SK-N-SH treated with all-trans-retinoic acid at 6 μM for 48 hours (cell line): ENCODE measurements around the gene SERPINA1.
"Not testable (repeated sequence)": the region's sequence is repeated elsewhere in the genome, so short reads cannot be mapped to it uniquely, and the experiment has no call there.

Experiments
- BACH2 ChIP-seq: fragments of 250-450 bp; sonication (Bioruptor Pico); IDR thresholded peaks from 2 replicates; pipeline ENCODE4 v1.9.0; 2021; ENCODE audit warnings: mild to moderate bottlenecking, borderline replicate concordance
- PPARA ChIP-seq: fragments of 250-450 bp; sonication (Bioruptor Pico); IDR thresholded peaks from 2 replicates; pipeline ENCODE4 v1.5.0; 2020; ENCODE audit warnings: mild to moderate bottlenecking, borderline replicate concordance
- RARB ChIP-seq: fragments of 250-450 bp; sonication (Bioruptor Pico); IDR thresholded peaks from 2 replicates; pipeline ENCODE4 v1.8.0; 2021; ENCODE audit warnings: mild to moderate bottlenecking, moderate library complexity
- TCF4 ChIP-seq: fragments of 250-450 bp; sonication (Bioruptor Pico); IDR thresholded peaks from 2 replicates; pipeline ENCODE4 v1.8.0; 2021; ENCODE audit warnings: mild to moderate bottlenecking, moderate library complexity, borderline replicate concordance
- TOX ChIP-seq: fragments of 250-450 bp; sonication (Bioruptor Pico); IDR thresholded peaks from 2 replicates; pipeline ENCODE4 v1.8.0; 2021; ENCODE audit warnings: mild to moderate bottlenecking, moderate library complexity, borderline replicate concordance
- ZNF70 ChIP-seq: fragments of 450-650 bp; formaldehyde crosslinking; IDR thresholded peaks from 2 replicates; pipeline ENCODE4 v1.5.0; 2020; ENCODE audit warnings: mild to moderate bottlenecking, moderate library complexity
- TF ChIP-seq, protein P1 (sequence below): fragments of 250-450 bp; sonication (Bioruptor Pico); IDR thresholded peaks from 2 replicates; pipeline ENCODE4 v1.5.1; 2020; ENCODE audit warnings: low read depth, mild to moderate bottlenecking, moderate library complexity

DNA sequence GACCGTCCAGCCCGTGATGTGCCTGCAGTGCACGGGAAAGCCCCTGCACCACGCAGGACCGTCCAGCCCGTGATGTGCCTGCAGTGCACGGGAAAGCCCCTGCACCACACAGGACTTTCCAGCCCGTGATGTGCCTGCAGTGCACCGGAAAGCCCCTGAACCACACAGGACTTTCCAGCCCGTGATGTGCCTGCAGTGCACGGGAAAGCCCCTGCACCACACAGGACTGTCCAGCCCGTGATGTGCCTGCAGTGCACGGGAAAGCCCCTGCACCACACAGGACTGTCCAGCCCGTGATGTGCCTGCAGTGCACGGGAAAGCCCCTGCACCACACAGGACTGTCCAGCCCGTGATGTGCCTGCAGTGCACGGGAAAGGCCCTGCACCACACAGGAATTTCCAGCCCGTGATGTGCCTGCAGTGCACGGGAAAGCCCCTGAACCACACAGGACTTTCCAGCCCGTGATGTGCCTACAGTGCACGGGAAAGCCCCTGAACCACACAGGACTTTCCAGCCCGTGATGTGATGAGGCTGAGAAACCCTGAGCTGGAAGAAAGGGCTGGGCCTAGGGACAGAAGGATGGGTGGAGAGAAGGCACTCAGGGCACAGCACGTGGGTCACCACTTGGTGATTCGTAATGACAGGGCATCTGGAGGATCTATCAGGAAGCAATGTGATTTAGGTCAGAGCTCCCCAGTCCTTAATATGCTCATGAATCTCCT lies 42.2 kb downstream of the SERPINA1 start:
- TF ChIP-seq, protein P1, sequence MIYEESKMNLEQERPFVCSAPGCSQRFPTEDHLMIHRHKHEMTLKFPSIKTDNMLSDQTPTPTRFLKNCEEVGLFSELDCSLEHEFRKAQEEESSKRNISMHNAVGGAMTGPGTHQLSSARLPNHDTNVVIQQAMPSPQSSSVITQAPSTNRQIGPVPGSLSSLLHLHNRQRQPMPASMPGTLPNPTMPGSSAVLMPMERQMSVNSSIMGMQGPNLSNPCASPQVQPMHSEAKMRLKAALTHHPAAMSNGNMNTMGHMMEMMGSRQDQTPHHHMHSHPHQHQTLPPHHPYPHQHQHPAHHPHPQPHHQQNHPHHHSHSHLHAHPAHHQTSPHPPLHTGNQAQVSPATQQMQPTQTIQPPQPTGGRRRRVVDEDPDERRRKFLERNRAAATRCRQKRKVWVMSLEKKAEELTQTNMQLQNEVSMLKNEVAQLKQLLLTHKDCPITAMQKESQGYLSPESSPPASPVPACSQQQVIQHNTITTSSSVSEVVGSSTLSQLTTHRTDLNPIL: not testable (repeated sequence)
- not testable (repeated sequence) for TF ChIP-seq PPARA; TOX (CRISPR knock-in tag); TCF4 (CRISPR knock-in tag); ZNF70 (CRISPR knock-in tag); RARB (CRISPR knock-in tag); BACH2 (CRISPR knock-in tag)
